CD4-positive, alpha-beta T cell treated with Interleukin-4 for 4 hours (primary cell): Measurements from ENCODE around the gene CD82.
"Not testable (repeated sequence)": the region's sequence is repeated elsewhere in the genome, so short reads cannot be mapped to it uniquely, and the experiment has no call there.

Source experiments
- DNase-seq: peaks from one replicate; pipeline ENCODE4 v3.0.0-alpha.2; 2020

Gene CD82

DNA sequence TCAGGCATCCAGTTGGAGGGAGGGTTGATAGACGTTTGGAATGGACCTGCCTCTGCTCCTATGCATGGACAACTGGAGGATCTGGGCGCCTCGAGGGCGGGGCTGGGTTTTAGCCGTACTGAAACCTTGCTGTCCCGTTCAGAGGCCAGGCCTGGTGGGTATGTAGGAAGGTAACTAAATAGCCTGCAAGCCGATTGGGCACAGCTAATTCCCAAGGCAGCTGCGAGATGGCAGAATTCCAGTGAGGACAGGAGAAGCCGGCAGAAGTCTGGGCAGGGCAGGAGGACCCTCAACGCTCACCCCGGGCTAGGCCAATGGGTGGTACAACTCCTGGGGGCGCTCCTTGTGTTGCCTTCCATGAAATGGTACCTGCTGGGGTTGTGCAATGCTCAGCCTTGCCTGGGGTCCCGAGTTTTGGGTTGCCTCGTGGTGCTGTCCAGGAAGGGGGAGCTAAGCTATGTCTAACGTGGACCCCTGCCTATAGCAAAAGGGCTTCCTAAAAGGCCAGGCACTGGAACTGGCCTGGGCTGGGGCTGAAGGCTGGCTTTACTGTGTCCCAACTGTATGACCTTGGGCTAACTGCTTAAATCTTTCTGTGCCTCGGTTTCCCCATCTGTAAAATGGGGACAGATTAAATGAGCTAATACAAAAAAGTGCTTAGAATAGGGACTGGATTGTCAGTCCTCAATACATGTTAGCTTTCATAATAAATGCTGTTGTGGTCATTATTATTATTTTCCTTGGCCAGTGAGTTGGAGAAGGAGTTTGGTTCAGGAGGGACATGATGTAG lies 30.1 kb upstream of the CD82 start:
- DNase-seq = no peak

DNA sequence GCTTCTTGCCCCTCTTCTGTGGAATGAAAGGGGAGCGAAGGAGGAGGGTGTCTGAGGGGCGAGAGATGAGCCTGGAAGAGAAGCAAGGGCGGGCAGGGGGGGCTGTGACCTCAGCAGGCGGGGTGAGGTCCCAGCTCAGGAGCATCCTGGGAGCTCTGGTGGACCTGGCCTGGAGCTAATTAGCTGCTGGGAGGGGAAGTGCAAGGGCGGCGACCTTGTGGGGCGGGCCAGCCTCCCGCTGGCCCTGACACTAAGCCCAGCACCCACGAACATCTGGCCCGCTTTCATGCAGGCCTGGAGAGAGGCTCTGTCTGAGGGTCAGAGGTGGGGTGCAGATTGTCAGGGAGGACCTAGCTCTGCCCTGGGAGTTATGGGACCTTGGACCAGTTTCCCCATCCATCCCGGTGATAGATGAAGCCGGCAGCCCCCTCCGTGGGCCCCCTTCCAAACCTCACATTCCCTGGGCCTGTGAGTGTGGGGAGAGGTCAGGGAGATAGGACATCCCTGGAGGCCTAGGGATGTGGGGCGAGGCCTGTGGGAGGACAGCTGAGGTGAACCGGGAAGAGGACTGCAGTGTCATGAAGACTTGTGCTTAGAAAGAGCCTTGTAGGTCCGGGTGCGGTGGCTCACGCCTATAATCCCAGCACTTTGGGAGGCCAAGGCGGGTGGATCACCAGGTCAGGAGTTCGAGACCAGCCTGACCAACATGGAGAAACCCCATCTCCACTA lies 28.5 kb upstream of the CD82 start:
- DNase-seq = no peak

DNA sequence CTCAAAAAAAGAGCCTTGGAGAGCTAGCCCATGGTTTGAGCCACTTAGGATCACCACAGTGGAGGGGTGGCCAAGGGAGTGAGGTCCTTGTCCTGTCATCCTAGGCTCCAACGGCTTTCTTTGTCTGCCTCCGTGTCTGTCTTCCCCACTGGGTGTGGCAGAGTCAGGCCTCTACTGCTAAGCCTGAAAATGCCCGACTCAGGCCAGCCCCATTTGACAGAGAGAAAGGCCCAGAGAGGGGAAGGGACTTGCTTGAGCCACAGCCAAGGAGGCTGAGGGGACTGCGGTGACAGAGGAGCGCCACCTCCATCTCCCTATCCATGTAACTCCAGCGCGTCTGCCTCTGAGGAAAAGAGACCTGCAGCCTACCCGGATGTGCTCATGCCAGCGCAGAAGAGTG lies 27.8 kb upstream of the CD82 start:
- DNase-seq = no peak

DNA sequence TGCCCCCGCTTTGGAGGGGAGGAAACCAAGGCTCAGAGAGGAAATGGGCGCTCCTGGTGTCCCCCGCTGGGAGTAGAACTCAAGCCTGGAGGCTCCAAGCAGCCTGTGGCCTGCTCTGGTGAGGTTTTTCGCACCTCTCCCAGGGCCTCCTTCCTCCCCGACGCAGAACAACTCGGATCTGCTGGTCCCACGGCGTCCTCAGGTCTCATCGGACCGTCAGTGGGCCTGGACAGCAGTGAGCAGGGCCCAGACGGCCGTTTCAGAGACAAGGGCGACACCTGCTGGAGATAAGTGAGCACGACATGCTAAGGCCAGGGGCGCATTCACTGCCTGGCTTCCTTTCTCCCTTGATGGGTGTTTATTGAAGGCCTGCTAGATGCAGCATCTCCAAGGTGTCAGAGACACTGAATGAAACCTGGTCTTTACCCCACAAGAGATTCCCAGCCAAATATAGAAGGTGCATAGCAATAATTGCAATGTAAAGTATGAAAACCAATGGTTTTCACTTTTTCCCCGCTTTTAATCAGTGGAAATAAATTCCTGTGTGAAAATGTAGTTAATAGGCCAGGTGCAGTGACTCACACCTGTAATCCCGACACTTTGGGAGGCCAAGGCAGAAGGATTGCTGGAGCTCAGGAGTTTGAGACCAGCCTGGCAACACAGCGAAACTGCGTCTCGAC lies 26.9 kb upstream of the CD82 start:
- DNase-seq = peak; percentile 68

DNA sequence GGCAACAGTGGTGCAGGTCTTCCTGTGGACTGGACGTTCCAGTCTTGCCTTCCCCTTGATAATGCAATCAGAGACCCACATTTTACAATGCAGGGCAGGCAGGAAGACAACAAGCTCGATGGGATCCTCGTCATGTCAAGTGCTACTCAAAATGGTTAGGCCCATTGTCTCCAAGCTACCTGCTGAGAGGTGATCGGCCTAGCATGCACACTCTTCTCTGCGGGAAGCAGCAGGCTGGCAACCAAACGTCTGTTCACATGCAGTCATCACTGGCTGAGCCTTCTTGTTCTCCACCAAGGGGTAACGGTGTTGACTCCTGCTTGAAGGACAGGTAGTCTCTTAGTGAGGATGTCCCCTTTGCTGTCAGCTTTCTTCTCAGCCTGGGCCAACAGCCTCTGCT lies 25.5 kb upstream of the CD82 start:
- no peak for DNase-seq

DNA sequence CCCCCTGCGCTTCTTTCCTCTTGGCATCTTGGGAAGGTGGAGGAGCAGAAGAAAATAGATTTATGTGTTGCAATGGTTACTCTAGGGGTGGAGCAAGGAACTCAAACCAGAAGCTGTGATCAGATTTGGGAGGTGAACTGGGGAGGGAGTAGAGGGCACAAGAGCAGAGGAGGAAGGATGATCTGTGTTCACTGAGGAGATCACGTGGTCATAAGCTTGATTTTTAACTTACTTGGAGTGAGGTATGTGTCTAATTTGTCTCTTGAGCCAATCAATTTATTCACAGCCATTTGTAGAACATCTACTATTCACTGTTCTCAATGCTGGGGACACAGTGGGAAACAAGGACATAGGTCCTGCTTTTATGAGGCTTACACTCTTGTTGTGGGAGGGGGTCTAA lies 24.8 kb upstream of the CD82 start:
- no peak for DNase-seq

DNA sequence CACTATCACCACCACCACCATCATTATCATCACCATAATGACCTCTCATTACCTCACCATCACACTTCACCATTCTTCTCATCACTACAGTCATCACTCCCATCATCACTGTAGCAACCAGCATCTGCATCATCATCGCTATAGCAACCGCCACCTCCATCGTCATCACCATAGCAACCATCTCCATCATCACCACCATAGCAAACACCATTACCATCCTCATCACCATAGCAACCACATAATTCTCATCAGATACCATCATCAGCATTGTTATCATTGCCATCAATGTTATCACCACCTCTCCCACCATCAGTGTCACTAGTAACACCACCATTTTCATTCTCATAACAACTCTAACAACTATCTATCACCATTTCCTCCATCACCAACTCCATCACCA lies 23.1 kb upstream of the CD82 start:
- DNase-seq = peak; percentile 18

DNA sequence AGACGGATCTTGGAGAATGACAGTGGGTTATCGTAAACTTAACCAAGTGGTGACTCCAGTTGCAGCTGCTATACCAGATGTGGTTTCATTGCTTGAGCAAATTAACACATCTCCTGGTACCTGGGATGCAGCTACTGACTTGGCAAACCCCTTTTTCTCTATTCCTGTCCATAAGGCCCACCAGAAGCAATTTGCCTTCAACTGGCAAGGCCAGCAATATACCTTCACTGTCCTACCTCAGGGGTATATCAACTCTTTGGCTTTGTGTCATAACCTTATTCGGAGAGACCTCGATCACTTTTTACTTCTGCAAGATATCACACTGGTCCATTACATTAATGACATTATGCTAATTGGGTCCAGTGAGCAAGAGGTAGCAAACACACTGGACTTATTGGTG lies 18.5 kb upstream of the CD82 start:
- DNase-seq = not testable (repeated sequence)

DNA sequence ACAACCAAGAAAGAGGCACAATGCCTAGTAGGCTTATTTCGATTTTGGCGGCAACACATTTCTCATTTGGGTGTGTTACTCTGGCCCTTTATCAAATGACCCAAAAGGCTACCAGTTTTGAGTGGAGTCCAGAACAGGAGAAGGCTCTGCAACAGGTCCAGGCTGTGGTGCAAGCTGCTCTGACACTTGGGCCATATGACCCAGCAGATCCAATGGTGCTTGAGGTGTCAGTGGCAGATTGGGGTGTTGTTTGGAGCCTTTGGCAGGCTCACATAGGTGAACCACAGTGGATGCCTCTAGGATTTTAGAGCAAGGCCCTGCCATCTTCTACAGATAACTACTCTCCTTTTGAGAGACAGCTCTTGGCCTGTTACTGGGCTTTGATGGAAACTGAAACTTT lies 17.9 kb upstream of the CD82 start:
- DNase-seq = not testable (repeated sequence)

DNA sequence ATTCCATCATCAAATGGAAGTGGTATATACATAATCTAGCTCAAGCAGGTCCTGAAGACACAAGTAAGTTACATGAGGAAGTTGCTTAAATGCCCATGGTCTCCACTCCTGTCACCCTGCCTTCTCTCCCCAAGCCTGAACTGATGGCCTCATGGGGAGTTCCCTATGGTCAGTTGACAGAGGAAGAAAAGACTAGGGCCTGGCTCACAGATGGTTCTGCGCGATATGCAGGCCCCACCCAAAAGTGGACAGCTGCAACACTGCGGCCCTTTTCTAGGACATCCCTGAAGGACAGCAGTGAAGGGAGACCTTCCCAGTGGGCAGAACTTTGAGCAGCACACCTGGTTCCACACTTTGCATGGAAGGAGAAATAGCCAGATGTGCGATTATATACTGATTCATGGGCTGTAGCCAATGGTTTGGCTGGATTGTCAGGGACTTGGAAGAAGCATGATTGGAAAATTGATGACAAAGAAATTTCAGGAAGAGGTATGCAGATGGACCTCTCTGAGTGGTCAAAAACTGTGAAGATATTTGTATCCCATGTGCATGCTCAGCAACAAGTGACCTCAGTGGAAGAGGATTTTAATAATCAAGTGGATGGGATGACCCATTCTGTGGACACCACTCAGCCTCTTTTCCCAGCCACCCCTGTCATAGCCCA lies 17.3 kb upstream of the CD82 start:
- no peak for DNase-seq

DNA sequence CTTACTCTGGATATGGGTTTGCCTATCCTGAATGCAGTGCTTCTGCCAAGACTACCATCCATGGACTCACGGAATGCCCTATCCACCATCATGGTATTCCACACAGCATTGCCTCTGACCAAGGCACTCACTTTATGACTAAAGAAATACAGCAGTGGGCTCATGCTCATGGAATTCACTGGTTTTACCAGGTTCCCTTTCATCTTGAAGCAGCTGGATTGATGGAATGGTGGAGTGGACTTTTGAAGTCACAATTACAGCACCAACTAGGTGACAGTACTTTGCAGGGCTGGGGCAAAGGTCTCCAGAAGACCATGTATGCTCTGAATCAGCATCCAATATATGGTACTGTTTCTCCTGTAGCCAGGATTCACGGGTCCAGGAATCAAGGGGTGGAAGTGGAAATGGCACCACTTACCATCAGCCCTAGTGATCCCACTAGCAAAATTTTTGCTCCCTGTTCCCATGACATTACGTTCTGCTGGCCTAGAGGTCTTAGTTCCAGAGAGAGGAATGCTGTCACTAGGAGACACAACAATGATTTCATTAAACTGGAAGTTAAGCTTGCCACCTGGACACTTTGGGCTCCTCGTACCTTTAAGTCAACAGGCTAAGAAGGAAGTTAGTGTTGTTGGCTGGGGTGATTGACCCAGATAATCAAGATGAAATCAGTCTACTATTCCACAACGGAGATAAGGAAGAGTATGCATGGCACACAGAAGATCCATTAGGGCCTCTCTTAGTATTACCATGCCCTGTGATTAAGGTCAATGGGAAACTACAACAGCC lies 16.3 kb upstream of the CD82 start:
- DNase-seq = not testable (repeated sequence)

DNA sequence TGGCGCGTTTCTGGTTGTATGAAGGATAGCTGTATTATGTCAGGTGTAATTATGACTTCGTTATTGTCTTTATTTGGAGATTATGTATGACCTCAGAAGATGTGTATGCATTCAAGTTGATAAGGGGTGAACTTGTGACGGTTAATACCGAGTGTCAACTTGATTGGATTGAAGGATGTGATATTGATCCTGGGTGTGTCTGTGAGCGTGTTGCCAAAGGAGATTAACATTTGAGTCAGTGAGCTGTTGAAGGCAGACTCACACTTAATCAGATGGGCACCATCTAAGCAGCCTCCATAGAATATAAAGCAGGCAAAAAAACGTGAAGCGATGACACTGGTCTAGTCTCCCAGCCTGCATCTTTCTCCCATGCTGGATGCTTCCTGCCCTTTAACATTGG lies 15.3 kb upstream of the CD82 start:
- no peak for DNase-seq

DNA sequence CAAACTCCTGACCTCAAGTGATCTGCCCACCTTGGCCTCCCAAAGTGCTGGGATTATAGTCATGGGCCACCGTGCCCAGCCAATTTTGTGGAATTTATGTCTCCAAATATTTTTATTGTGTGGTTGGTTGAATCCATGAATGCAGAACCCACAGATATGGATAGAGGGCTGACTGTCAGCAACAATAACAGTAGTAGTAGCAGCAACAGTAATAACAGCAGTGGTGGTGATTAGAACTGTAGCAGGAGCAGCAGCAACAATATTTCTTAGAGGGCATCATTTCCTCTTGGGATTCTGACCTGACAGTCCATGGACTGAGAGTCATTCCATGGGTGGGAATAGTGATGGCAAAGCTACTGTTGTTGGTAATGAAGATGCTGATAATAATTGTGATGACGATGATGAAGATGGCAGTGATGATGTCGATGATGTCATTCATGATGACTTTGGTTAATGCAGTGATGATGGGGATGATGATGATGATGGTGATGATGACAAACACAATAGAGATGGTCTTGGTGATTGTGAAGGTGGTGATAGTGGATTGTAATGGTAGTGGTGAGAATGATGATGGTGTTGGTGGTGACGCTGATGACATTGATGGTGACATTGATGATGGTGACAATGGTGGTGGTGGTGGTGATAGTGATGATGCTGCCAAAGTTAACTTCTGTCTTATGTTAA lies 13.9 kb upstream of the CD82 start:
- DNase-seq = no peak

DNA sequence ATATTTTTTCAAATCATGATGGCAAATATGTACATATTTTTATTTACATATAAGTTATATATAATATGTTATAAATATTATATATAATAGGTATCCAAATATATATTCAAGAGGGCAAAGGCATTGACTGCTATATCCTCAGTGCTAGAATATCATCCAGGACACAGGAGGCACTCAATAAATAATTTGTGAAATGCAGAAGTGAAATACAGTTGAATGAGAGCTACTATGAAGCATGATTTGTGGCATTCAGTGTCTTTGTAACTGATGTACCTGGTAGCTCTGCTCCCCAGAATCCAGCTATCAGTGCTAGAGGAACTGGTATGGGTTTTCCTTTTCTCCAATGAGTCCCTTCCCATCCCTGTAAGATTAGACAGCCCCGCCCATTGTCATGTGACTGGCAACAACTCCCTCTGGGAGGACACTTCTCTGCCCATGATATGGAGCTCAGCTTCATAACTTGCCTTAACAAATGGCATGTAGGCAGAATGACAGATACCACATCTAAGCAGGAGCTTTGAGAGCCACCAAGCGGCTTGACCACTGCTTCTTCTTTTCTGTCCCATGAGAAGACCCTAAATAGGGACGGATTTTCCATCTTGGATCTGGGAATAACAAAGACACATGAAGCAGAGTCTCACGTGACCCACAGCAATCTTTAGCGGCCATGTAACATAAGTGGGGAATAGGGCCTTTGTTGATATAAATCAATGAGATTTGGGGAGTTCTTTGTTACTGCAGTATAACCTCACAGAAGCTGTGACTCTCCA lies 10.2 kb upstream of the CD82 start:
- DNase-seq = no peak

DNA sequence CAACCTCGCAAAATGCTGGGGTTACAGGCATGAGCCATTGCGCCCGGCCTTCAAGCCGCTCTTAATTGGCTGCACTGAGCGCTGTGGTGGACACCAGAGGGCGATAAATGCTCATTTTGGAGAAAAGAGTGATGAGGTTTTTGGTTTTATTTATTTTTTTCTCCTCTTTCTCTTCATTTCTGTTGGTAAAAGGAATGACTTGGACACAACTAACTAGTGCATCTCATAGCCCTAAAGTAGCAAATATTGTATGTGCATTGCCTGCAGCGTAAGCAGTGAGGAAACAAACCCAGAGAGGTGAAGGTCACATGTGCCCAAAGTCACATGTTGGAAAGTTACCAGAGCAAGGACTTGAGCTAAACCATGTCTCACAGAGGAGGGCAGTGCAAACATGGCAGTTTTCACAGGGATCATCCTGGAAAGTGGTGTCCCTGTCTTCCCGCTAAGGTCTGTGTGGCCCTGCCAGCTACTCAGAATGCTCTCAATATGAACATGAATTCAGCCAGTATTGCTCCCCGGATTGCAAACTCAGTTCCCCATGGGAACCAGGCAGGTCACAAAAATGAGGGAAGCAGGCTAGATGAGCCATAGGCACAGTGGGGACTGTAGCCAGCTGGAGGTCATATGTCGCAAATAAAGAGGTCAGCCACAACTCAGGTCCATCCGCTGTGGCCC lies 8.6 kb upstream of the CD82 start:
- DNase-seq = peak; percentile 68

DNA sequence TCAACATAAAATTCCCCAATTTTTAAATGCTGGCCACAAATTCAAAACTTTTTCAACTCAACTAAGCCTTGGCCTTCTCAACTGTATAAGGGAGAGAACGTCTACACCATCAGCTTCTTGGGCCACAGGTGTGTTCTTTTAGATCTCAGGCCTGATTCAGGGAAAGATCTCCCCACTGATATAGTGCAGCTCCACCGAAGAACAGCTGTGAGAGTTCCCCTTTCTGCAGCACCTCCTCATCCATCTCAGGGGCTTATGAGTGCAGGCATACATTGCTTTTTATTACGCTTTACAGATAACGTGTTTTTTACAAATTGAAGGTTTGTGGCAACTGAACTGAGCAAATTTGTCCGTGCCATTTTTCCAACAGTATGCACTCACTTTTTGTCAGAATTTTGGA lies 8.0 kb upstream of the CD82 start:
- no peak for DNase-seq

DNA sequence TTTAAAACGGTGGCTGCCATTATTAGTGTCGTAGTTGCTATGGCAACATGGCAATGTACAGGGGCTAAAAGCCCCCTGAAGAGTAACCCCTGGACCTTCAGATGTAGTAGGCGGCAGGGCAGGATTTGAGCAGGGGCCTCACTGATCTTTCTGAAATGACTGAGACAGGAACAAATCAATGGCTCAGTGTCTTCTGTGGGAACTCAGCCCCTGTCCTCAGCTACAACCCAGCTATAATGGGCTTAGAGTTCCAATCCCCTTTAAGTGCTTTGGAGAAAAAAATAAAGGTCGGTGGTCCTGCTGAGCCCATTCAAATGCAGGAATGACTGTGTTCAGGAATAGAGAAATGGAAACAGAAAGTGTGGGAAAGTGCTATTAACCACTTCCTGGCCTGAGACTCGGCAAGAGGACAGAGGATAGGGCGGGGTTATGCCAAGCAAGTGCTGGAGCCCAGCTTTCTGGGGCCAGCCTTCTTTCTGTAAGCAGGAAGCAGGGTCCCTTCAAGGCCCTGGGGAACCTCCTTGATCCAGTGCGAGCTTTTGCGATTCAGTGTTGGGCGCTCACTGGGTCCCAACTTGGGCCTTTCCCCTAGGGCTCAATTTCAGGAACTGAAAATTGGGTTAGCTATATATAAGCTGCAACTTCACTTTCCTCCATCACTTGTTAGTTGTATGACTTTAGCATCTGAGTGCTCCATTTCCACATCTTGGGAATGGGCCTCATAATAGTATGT lies 6.1 kb upstream of the CD82 start:
- DNase-seq = peak; percentile 27

DNA sequence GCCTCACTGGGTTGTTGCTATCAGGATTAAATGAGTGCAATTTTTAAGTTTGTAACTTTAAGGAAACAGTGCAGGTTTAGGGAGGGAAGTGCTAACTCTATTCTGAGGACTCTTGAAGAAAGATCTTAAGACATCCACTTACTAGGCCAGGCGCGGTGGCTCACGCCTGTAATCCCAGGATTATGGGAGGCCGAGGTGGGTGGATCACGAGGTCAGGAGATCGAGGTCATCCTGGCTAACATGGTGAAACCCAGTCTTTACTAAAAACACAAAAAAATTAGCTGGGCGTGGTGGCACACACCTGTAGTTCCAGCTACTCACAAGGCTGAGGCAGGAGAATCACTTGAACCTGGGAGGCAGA lies 5.5 kb upstream of the CD82 start:
- not testable (repeated sequence) for DNase-seq

DNA sequence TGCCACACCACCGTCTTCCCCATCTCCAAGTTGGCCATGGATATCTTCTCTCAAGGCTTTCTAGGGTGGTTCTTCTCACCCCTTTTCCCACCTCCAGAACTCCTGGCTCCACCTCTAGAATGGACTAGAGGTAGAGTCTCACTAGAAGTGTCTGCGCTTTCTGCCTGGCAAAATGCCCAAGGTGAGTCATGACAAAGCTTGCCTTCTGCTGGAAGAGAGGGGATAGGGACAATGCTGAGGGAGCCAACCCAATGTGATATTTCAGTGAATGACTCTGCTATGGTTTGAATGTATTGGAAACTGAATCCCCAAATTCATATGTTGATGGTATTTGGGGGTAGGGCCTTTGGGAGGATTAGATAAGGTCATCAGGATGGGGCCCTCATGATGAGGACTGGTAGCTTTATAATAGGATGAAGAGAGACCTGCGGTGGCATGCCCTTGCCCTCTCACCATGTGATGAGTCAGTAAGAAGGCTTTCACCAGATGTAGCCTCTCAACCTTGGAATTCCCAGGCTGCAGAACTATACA lies 4.1 kb upstream of the CD82 start:
- no peak for DNase-seq
